Stomach (tissue), 4 donors: ENCODE results near the gene SMIM44.

Experiments
- EP300 ChIP-seq: sonication (generic); formaldehyde crosslinking; IDR thresholded peaks from one replicate; pipeline ENCODE4 v1.6.1; 2017; ENCODE audit warnings: antibody characterized with exemption
- POLR2A ChIP-seq, 4 donors: fragments of 450-650 bp; IDR thresholded peaks; one replicate each; pipeline ENCODE4 v1.6.1; 2016; ENCODE audit warnings: antibody characterized with exemption in 4 of 4, control low read depth in 2 of 4, mild to moderate bottlenecking in 1 of 4, moderate library complexity in 1 of 4

- TF ChIP-seq POLR2A (IDR thresholded peaks at IDR 0.05) (no peak), EP300 (no peak)
These were observed 10.4 kb upstream of the SMIM44 start for GRCh38 chr19:3493651-3494050.
